GM12892 (cell line): ENCODE data around the gene JAG1.

Experiments used
- POLR2A ChIP-seq: IDR thresholded peaks from 2 replicates; pipeline ENCODE4 v1.6.1; 2011; ENCODE audit warnings: low read depth, low read length, control low read depth
- TAF1 ChIP-seq: IDR thresholded peaks from 2 replicates; pipeline ENCODE4 v1.6.1; 2011; ENCODE audit warnings: low read depth, mild to moderate bottlenecking, control low read depth, low read length, borderline replicate concordance

- TF ChIP-seq TAF1 (no peak), POLR2A (no peak)
These were observed 8.0 kb downstream of the JAG1 start for GRCh38 chr20:10665791-10666190.
